GM13976 (cell line): ENCODE results near the gene WWOX.

Experiments
- DNase-seq: peaks from one replicate; pipeline ENCODE4 v3.0.0; 2012; ENCODE audit warnings: low spot score
- CTCF ChIP-seq: IDR thresholded peaks from 2 replicates; pipeline ENCODE4 v1.5.1; 2012; ENCODE audit warnings: borderline replicate concordance, mild to moderate bottlenecking; ENCODE audit not compliant: insufficient read depth; ENCODE audit errors: extremely low read depth, missing control alignments, control extremely low read depth
- in situ Hi-C: fragments of 300-500 bp; cut with MboI; formaldehyde crosslinking; loops from one replicate; pipeline ENCODE4 v1.12.0; 2022; ENCODE audit warnings: low sequenced_read_pairs, mixed read lengths, inconsistent platforms; ENCODE audit not compliant: unreplicated experiment

Gene WWOX

GRCh38 chr16:78489631-78490030, 390.2 kb downstream of the WWOX start:
- in situ Hi-C loops, result no loop called here

GRCh38 chr16:78490431-78490830, 391.0 kb downstream of the WWOX start:
- no peak for TF ChIP-seq CTCF
- in situ Hi-C loops, result no loop called here
- no peak for DNase-seq

More at GRCh38 chr16:78489631-78490030, 390.2 kb downstream of the WWOX start:
- no peak for DNase-seq
- TF ChIP-seq CTCF, result no peak

- in situ Hi-C loops, result no loop called here
- TF ChIP-seq CTCF, result no peak
- no peak for DNase-seq
These were observed 391.4 kb downstream of the WWOX start for GRCh38 chr16:78490847-78491246.

- in situ Hi-C loops, result no loop called here
- no peak for TF ChIP-seq CTCF
- DNase-seq, result no peak
These were observed 394.1 kb downstream of the WWOX start for GRCh38 chr16:78493573-78493972.

- DNase-seq, result no peak
- in situ Hi-C loops, result no loop called here
- TF ChIP-seq CTCF, result no peak
These were observed 394.7 kb downstream of the WWOX start for GRCh38 chr16:78494105-78494504.

- no peak for TF ChIP-seq CTCF
- in situ Hi-C loops, result no loop called here
- DNase-seq, result no peak
These were observed 395.2 kb downstream of the WWOX start for GRCh38 chr16:78494674-78495073.

- in situ Hi-C loops, result no loop called here
- no peak for TF ChIP-seq CTCF
- DNase-seq, result no peak
These were observed 396.7 kb downstream of the WWOX start for GRCh38 chr16:78496189-78496588.
